HG03378 (cell line): Measurements from ENCODE around the gene WNT9A.

Experiments
- ATAC-seq: cut with Tn5 transposase; IDR thresholded peaks from one replicate; pipeline ENCODE4 v1.9.1; 2021; ENCODE audit warnings: mild to moderate bottlenecking, moderate library complexity; ENCODE audit not compliant: unreplicated experiment

The WNT9A gene

DNA sequence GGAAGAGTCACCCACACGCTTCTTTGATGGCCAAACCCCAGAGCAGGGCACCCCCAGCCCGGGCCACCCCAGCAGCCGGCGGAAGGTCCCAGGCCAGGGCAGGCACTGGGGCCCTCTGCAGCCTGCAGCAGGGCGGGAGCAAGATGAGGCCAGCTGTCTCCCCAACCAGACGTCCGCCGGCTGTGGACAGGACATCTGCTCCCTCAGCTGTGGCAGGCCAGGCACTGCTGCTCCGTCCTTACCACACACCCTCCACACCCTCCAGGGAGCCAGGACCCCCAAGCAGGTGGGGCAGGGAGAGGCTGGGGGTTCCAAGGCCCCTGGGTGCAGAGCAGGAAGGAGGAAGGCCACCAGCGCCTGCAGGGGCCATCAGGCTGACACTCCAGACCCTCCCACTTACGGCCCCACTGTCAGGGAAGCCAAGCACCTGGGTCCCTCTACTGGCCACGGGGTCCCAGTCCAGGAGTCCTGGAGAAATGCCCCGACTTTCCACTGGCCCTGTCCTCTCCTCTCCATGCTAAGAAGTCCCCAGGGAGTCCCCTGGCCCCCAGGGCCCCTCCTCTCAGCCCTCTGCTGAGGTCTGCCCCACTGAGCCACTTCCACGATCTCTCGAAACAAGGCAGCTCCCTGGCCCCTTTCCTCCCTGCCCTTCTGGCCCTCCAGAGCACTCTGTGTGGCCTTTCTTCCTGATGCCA, 5.6 kb downstream of the WNT9A start:
- ATAC-seq: no peak

DNA sequence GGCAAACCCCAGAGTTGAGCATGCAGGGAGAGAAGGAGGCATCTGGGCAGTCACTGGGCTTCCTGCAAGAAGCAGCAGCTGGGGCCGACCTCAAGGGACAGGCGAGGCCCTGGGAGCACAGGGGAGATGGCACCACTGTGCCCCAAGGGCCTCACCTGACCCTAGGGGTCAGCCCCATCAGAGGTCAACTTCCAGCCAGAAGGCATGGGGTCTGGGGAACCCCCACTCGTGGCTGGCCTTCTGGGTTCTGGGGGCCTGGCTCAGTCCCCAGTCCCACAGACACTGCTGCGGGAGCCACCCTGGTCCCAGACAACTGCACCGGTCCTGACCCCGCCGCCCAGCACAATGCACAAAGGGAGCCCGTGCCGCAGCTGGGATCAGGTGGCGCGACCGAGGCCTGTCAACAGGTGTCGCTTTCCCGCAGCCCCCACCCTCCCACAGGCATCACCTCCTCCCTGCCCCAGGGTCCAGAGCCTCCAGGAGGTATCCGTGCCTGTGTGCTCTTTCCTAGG, 6.2 kb downstream of the WNT9A start:
- no peak for ATAC-seq

DNA sequence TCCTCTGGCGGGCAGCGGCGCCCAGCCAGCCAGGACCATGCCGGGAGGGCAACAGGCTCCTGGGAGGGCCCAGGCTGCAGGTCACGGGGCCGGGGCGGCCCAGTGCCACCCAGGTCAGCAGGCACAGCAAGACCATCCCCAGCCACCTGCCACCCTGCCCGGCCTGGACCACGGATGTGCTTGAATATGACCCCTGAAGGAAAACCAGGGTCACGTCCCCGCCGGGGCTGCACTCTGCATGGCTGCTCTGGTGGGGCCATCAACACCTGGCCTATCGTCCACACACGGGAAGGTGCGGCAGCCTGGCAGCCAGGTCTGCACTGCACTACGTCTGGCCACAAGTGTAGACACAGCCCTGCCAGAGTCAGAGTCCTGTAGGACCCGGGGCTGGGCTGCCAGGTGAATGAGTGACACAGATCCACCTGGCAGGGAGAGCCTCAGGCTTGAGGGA, 6.9 kb downstream of the WNT9A start:
- no peak for ATAC-seq

DNA sequence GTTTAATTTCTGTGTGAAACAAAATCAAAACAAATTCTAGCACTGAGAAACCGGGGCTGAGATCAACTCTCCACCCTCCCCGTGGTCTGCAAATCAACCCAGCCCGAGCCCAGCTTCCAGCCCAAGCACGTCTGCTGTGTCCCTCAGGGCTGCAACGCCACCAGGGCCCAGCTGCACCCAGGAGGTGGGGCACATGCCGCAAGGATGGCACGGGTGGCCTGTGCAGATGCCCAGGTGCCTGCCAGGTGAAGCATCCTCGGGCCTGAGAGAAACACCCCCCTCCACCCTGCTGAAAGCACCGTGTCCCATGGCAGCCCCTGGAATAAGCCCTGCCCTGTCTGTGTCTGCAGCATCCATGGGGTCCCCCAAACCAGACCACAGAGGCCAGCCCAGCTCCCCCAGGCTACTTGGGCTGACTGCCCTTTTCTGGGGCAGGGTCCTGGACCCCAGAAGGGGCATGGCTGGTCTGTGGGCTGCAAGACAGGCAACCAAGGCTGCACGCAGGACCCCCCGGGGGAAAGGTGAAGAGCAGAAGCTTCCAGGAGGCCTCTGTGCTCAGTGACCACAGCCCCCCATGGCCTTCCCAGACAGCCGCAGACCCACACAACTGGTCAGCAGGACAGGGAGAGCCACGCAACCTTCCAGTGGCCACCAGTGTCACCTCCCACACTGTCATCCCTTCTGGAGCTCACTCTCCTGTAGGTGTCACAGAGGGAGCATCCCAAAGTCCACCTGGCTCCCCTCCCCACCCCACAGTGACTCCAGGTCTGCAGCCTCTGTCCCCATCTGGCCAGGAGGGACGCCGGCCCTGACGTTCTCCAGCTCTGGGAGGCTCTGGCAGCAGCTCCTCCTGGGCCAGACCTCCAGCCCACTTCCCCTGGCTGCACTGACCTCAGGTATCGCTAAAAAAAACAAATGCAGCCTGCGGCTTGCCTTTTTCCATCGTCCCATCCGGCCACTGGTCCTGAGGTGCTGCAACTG, 7.7 kb downstream of the WNT9A start:
- no peak for ATAC-seq

DNA sequence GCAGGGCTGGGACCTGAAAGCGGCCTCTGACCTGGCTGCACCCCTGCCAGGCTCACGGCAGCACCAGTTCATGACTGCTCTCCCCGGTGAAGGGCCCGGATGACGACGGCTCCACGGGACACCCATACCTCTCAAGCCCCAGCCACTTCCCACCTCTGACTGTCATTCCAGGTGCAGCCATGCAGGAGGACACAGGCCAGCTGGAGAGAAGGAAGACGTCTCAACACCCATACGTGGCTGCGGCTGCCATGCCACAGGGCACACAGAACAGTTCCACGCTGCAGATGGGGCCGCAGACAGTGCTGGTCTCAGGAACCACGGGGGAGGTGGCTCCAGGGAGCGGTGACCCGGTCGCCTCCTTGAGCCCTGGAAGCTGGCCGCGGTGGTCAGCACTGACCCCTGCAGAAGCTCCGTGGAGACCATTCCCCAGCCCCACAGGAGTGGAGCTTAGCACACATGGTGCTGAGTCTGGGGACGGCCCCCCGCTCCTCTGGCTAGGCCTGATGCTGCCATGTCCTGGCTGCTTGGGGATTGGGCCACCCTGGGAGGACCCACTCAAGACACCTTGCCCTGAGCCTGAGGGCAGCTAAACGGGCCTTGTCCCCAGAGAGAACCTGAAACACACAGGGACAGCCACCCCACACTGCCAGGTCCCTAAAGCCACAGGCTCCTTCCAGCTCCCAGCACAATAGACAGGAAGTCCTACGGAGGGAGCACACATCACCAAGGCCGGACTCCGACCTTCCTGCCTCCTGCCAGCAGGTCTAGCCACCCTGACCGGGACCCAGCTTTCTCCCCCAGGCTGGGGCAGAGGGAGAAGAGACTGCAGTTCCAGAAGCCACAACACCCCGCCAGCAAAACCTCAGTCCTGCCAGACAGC, 8.6 kb downstream of the WNT9A start:
- no peak for ATAC-seq

DNA sequence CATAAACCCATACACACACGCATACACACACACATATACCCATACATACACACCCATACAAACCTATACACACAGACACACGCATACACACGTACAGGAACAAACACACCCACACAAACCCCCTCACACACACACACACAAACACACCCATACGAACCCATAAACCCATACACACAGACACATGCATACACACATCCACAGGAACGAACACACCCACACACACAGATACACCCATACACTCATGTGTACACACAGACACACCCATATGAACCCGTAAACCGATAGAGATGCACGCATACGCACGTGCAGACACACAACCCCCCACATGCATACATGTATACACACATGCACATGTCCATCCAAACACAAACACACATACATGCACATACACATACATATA, 9.5 kb downstream of the WNT9A start:
- no peak for ATAC-seq

DNA sequence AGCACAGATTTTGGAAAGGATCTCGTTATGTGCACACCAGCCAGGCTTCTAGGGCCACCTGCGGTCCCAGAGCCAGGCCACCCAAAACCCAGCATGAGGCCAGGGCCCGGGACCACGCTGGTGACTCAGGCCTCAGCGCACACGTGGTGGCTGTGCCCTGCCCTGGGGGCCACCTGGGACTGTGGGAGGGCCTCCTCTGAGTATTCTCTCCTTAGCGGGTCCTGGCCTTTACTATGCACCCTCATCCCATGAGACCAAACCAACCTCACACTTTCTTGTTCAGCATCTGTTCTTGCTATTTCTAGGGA, 9.9 kb downstream of the WNT9A start:
- ATAC-seq: no peak

DNA sequence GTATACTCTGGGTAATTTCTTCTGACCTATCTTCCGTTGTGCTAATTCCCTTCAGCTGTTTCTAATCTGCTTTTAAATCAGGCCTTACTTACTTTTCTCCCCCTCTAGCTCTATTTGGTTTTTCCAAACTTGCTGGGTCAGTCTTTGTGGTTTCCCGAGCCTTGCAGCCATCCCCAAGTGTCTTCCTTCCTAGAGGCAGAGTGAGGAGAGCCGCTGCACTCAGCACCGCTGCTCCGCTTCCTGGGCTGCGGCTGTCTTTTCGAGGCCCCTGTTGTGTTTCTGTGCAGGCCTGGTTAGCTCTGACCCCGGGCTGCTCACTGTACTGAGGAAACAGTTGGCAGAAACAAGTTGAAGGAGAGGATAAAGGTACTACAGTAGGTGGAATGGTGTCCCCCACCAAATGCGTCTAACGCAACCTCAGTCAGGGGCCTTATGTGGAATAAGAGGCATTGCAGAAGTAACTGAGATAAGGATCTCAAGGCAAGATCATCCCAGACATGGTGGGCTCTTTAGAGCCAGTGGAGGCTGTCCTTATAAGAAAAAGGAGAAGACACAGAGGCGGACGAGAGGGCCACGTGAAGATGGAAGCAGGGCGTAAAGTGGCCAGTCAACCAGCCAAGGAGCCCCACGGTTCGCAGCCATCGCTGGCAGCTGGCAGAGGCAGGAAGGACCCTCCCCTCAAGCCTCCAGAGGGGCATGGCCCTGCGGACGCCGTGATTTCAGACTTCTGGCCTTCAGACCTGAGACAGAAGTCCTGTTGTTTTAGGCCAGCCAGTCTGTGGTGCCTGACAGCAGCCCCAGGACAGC, 10.5 kb downstream of the WNT9A start:
- no peak for ATAC-seq

DNA sequence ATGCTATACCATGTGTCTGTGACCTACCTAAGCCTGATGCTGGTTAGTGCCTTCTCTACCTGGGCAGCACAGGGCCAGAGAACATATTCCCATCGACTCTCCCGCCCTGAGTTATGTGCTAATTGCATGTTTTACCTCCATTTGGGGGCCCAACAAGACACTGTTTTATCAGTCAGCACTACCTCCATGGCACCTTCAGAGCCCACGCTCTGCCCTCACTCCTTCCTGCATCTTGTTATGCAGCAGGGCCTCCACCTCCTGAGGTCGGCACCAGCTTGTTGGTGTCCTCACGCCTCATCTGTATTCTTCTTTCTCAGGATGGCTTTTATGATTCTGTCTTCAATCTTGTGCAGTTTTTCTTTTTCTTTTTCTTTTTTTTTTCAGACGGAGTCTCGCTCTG, 11.9 kb downstream of the WNT9A start:
- ATAC-seq: no peak

DNA sequence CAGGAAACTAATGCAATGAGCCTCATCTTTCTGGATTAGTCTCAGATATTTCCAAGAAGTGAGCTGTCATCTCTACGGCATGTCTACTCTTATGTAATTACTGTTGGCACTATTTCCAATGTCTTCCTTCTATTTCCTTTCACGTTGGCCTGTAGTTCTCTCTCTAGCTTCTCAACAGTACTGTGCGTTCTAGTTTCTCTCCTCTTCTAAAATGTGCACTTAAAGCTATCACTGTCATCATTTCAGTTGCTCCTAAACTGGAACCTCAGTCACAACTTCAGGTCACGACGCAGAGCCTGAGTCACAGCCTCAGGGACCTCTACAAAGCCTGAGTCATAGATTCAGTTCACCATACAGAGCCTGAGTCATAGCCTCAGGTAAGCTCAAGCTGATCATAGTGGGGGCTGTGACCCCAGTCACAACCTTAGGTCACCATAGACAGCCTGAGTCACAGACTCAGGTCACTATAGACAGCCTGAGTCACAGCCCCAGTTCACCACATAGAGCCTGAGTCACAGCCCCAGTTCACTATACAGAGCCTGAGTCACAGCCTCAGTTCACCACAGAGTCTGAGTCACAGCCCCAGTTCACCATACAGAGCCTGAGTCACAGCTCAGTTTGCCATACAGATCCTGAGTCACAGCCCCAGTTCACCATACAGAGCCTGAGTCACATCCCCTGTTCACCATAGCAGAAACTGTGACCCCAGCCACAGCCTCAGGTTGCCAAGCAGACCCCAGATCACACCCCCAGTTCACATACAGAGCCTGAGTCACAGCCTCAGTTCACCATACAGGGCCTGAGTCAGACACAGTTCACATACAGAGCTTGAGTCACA, 13.0 kb downstream of the WNT9A start:
- no peak for ATAC-seq

DNA sequence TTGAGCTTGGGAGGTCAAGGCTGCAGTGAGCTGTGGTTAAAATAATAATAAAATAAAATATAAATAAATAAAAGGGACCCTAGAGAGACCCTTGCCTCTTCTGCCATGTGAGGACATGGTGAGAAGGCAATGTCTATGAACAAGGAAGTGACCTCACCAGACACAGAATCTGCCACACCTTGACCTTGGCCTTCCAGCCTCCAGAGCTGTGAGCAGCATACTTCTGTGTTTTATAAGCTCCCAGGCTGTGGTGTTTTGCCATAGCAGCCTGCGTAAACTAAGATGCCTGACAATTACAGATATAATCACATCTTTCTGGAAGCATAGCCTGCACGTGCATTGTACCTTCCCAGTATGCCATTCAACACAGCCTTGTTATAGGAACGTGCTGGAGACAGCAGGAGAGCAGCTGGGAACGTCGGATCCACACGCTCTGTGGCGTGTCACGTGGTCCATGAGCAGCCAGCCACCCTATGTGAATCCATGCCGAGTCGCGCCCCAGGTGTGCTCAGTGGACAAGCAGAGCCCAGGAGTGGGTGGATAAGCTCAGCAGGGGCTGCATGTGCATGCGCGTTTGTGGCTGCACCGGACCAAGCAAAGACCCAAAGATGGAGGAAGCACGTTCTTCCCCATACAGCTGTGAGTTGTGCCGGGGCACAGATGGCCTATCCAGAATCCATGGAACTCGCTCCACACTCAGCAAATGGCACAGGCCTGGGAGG, 17.8 kb downstream of the WNT9A start:
- ATAC-seq: no peak

DNA sequence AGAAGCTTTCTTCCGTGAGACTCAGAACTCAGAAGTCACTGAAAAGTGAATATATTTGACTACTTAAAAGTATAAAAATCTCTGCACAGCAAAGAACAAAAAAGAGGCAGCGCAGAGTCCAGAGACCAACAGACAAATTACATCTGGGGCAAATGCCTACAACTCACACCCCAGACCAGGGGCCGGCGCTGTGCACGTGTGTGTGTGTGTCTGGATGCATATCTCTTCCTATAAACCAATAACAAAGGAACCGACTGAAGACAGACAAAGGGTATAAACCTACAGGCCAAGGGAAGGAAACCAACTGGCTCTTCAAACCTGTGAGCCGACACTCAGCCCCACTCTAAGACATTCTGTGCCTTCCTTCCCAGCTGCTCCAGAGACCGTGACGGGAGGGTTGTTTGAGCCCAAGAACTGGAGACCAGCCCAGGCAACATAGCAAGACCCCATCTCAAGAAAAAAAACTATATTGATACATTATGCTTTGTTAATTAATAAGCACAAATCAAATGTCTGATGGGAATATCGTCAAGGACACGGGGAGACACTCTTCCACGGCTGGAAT, 18.8 kb downstream of the WNT9A start:
- ATAC-seq: no peak

DNA sequence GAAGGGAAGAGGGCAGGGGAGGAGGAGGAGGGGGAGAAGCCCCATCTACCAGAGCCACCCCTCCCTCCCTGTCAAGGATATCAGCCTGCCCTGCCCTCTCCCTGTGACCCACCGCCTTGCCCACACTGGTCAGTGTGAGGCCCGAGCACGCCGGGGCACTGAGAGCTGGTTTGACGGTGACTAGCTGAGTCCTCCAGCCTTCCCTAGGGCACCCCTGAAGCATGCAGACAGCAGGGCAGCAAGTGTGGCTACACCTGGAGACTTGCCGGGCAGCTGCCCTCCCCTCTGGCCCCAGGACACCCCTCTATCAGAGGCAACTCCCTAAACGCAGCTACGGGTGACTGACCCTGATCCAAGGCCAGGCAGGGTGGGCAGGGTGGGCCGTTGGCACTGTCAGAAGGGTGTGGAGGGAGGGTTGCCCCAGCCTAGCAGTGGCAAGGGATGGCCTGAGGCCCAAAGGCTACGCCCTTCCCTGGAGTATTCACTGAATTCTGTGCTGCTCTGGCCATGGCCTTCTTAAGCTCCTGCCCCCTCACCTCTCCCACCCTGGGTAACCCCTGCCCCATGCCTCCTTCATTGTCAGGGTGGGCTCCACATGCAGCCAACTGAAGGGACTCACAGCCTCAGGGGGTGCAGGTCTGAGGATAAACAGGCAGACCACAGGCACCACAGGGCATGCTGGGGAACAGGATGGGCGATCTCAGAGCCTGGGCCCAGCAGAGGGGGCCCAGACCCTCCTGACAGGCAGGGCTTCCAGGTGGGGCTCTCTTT, 19.6 kb downstream of the WNT9A start:
- no peak for ATAC-seq

DNA sequence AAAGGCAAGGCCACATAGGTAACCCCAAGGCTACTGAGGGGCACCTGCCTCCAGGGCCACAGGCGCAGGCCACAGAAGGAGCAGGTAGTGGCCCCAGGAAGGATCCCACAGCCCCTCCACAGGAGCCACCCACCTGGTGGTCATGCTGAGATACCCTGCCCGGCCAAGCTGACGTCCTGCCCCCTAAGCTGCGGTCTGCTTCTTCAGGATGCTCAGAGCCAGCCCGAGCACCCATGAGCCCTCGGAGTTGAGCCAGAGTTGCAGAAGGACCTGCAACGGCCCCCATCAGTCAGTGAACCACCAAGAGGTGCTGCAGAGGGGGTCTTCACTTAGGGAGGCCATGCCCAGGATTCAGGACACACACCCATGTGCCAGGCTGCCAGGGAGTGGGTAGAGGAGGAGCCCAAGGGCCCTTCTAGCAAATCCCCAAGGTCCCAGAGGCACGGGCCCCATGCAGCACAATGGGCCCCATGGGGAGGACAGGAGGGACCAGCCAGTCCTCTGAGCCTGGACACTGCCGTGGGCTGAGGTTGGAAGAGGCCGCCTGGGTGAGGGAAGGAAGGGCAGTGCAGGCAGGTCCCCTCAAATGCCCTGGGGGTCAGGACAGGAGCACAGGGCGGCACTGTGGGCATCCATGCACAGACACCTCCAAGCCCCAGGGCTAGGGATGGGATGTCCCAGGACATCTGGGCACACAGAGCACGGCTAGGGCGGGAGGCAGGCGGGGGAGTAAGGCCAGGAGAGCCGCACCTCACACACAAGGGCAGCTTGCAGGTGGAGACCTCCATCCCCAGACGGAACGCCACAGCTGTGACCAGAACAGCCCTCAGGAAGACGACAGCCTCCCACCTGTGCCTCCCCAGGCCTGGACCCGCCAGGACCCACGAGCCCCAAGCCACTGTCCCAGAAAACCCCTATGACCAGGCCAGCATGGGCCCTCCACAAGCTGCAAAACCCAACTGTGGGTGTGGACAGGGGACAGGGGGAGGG, 20.5 kb downstream of the WNT9A start:
- no peak for ATAC-seq

DNA sequence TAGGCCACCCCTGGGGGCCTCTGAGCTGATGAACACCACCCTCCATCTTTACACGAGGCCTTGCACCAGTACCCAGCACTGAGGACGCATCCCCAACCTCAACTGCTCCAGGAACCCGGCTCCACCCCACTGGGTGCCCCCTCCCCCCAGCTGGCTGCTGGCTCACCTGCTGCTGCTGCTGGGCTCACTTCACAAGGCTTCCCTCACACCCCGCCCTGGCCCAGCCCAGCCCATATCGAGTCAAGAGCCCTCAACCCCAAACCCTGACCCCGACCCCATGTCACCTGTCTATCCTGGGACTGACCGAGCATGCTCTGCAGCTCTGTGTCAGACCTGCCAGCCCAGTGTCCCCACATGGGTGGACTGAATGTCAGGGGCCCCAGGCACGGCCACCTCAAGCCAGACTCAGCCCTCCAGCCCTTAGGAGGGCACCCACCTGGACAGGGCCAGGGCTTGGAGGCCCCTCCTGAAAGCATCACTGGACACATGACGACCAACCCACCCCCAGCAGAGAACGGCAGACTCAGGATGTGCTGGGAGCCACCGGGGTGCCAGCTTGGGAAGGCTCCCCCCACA, 21.4 kb downstream of the WNT9A start:
- ATAC-seq: no peak

DNA sequence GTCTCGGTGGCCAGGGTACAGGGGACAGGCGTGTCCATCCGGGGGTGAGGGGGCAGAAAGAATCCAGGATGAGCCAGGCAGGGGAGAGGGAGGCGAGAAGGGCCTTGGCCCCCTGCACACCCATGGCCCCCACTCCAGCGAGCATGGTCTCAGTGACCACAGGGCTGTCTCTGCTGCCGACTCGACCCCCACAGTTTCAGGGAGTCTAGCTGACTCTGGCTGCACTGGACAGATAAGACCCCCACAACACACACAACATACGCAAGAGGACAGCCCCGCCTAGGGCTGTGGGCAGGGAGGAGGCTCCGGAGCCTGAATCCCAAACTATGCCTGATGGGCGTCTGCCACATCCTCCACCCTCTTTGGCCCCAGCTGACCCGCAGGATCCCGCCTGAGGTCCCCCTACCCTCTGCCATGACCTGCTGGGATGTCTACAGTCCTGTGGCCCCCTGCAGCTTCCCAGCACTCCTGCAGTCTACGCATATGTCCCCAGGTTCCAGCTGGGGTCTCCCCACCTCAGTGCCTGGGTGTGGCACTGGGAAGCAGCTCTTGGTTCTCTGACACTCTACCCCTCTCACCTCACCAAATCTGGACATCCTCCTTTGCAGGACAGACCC, 22.0 kb downstream of the WNT9A start:
- ATAC-seq: no peak
